HepG2 (cell line): Measurements from ENCODE around the gene OR11L1. TPM values are rescaled to one million over a fixed set of nuclear protein-coding genes. Genes with fewer than 3 reads are reported as not detected.

Experiments
- ATAC-seq: fragments of 200-7000 bp; cut with Tn5 transposase; 3 replicates; pipeline ENCODE4 v1.9.1; 2020; ENCODE audit warnings: mild to moderate bottlenecking, moderate library complexity
- BruUV-seq: library from RNA; stranded (reverse); fragments of 400-500 nt; replicated peaks from 2 replicates; lab custom pipeline; 2021; lab: Mats Ljungman, UMichigan
- CTCF ChIA-PET: fragments of 300-600 bp; formaldehyde crosslinking; extraction: SDS; loops from one replicate; lab custom pipeline; 2021; ENCODE audit warnings: low total read pairs, inconsistent platforms, low intra/inter-chr PET ratio; lab: Yijun Ruan, JAX
- POLR2A ChIA-PET: fragments of 350-600 bp; sonication (Branson Sonifier 250); formaldehyde crosslinking; loops from one replicate; lab custom pipeline; 2020; ENCODE audit warnings: antibody characterized with exemption, inconsistent platforms; lab: Yijun Ruan, JAX
- DNase-seq: peaks from one replicate; pipeline ENCODE4 v3.0.0-alpha.2; 2015; ENCODE audit warnings: low spot score
- FAIRE-seq: peaks from 3 replicates; lab custom pipeline; 2011; peaks lifted over from hg19 to GRCh38; lab: Jason Lieb, UNC
- H2AFZ ChIP-seq: one replicate; pipeline ENCODE4 v1.6.1; 2011; ENCODE audit warnings: low read length, inconsistent platforms
- H3K27ac ChIP-seq: fragments of 300-600 bp; 3 replicates; pipeline ENCODE4 v1.8.0; 2011; ENCODE audit warnings: mixed run types, mild to moderate bottlenecking, mixed read lengths, low read length, inconsistent platforms; ENCODE audit not compliant: insufficient read depth; ENCODE audit errors: extremely low read length
- H3K27me3 ChIP-seq, 2 experiments: fragments of 200-600 bp in 1 of 2; 2 replicates in 1 of 2; 3 replicates in 1 of 2; pipeline versions ENCODE4 v1.6.0 to v1.8.0; 2011; ENCODE audit warnings: low read length in 2 of 2, mild to moderate bottlenecking in 2 of 2, moderate library complexity in 2 of 2, inconsistent platforms in 1 of 2; ENCODE audit not compliant: insufficient read depth in 2 of 2, control insufficient read depth in 1 of 2
- H3K36me3 ChIP-seq, 2 experiments: fragments of 200-600 bp in 1 of 2; replicated peaks in 1 of 2; 2 replicates in 1 of 2; 3 replicates in 1 of 2; pipeline versions ENCODE4 v1.5.1 to v1.8.0; 2011; ENCODE audit warnings: low read length in 2 of 2, inconsistent platforms in 1 of 2; ENCODE audit not compliant: insufficient read depth in 2 of 2, control insufficient read depth in 1 of 2
- H3K4me1 ChIP-seq: 2 replicates; pipeline ENCODE4 v1.5.1; 2012; ENCODE audit warnings: low read length, inconsistent platforms; ENCODE audit not compliant: insufficient read depth
- H3K4me2 ChIP-seq: 2 replicates; pipeline ENCODE4 v1.6.0; 2011; ENCODE audit warnings: low read depth, low read length, inconsistent platforms
- H3K4me3 ChIP-seq, 3 experiments: fragments of 200-600 bp in 1 of 3; sonication (generic), shearing (Covaris generic) in 1 of 3; replicated peaks in 1 of 3; 2 replicates each; pipeline ENCODE4 v1.5.1; 2011 to 2016; ENCODE audit warnings: low read length in 3 of 3, inconsistent platforms in 2 of 3, low read depth in 2 of 3, mild to moderate bottlenecking in 2 of 3, control low read depth in 1 of 3, mixed read lengths in 1 of 3; ENCODE audit not compliant: insufficient read depth in 1 of 3
- H3K79me2 ChIP-seq: one replicate; pipeline ENCODE4 v1.6.1; 2011; ENCODE audit warnings: low read length, inconsistent platforms; ENCODE audit not compliant: insufficient read depth
- H3K9ac ChIP-seq: 2 replicates; pipeline ENCODE4 v1.6.0; 2011; ENCODE audit warnings: mild to moderate bottlenecking, low read depth, low read length, inconsistent platforms; ENCODE audit not compliant: insufficient read depth
- H3K9me3 ChIP-seq: 2 replicates; pipeline ENCODE4 v1.5.1; 2012; ENCODE audit warnings: mild to moderate bottlenecking, low read length
- H4K20me1 ChIP-seq: 2 replicates; pipeline ENCODE4 v1.6.0; 2011; ENCODE audit warnings: inconsistent platforms, mild to moderate bottlenecking, low read length, moderate library complexity; ENCODE audit not compliant: insufficient read depth
- ARHGAP35 ChIP-seq: sonication (generic); formaldehyde crosslinking; IDR thresholded peaks from 2 replicates; pipeline ENCODE4 v1.9.0; 2022; ENCODE audit warnings: mild to moderate bottlenecking, inconsistent platforms, moderate library complexity, missing genetic modification reagents, borderline replicate concordance
- DR1 ChIP-seq: sonication (generic); formaldehyde crosslinking; IDR thresholded peaks from 2 replicates; pipeline ENCODE4 v1.8.0; 2021; ENCODE audit warnings: mild to moderate bottlenecking, missing genetic modification reagents, inconsistent platforms
- E2F1 ChIP-seq: sonication (generic); formaldehyde crosslinking; IDR thresholded peaks from 2 replicates; pipeline ENCODE4 v1.5.0; 2020; ENCODE audit warnings: missing genetic modification reagents
- EZH2 ChIP-seq: conservative IDR thresholded peaks from 2 replicates; pipeline ENCODE4 v1.6.1; 2012; ENCODE audit warnings: mild to moderate bottlenecking, low read depth, low read length, moderate library complexity
- FLYWCH1 ChIP-seq: sonication (generic); formaldehyde crosslinking; IDR thresholded peaks from 2 replicates; pipeline ENCODE4 v1.8.1; 2023; ENCODE audit warnings: mild to moderate bottlenecking, missing genetic modification reagents
- GFI1 ChIP-seq: sonication (generic); formaldehyde crosslinking; IDR thresholded peaks from 2 replicates; pipeline ENCODE4 v1.5.0; 2020; ENCODE audit warnings: missing genetic modification reagents, mild to moderate bottlenecking, borderline replicate concordance
- HNRNPH1 ChIP-seq: fragments of 200-400 bp; formaldehyde crosslinking; optimal IDR thresholded peaks from 2 replicates; pipeline ENCODE3; 2017; ENCODE audit warnings: mild to moderate bottlenecking, low read depth, low read length
- MXI1 ChIP-seq: IDR thresholded peaks from 3 replicates; pipeline ENCODE4 v1.6.1; 2012; ENCODE audit warnings: low read depth, low read length, inconsistent platforms, borderline replicate concordance
- MYC ChIP-seq: sonication (generic); formaldehyde crosslinking; IDR thresholded peaks from 2 replicates; pipeline ENCODE4 v1.9.0; 2021; ENCODE audit warnings: missing genetic modification reagents, borderline replicate concordance
- NRL ChIP-seq: sonication (generic); formaldehyde crosslinking; IDR thresholded peaks from 2 replicates; pipeline ENCODE4 v1.5.0; 2020; ENCODE audit warnings: missing genetic modification reagents, mild to moderate bottlenecking, moderate library complexity, borderline replicate concordance
- PCBP1 ChIP-seq: fragments of 200-400 bp; formaldehyde crosslinking; IDR thresholded peaks from 2 replicates; pipeline ENCODE4 v1.6.1; 2017; ENCODE audit warnings: mild to moderate bottlenecking, low read depth, low read length, borderline replicate concordance
- POLR2G ChIP-seq: fragments of 200-400 bp; formaldehyde crosslinking; IDR thresholded peaks from 2 replicates; pipeline ENCODE4 v1.6.1; 2018; ENCODE audit warnings: mild to moderate bottlenecking, low read depth, low read length, moderate library complexity
- PRPF4 ChIP-seq: fragments of 200-400 bp; formaldehyde crosslinking; IDR thresholded peaks from 2 replicates; pipeline ENCODE4 v1.6.1; 2016; ENCODE audit warnings: low read length, low read depth; ENCODE audit not compliant: poor library complexity, severe bottlenecking
- SMYD3 ChIP-seq: sonication (generic); formaldehyde crosslinking; IDR thresholded peaks from 2 replicates; pipeline ENCODE4 v1.8.1; 2023; ENCODE audit warnings: mild to moderate bottlenecking, missing genetic modification reagents
- SRF ChIP-seq: IDR thresholded peaks from 2 replicates; pipeline ENCODE4 v1.6.1; 2011; ENCODE audit warnings: mild to moderate bottlenecking, low read depth, low read length, moderate library complexity
- TP53 ChIP-seq: sonication (generic); formaldehyde crosslinking; conservative IDR thresholded peaks from 2 replicates; pipeline ENCODE4 v1.4.0; 2020; ENCODE audit warnings: missing genetic modification reagents
- WIZ ChIP-seq: sonication (generic); formaldehyde crosslinking; IDR thresholded peaks from 2 replicates; pipeline ENCODE4 v1.5.1; 2020; ENCODE audit warnings: mild to moderate bottlenecking, missing genetic modification reagents
- YEATS4 ChIP-seq: sonication (generic); formaldehyde crosslinking; IDR thresholded peaks from 2 replicates; pipeline ENCODE4 v1.4.0; 2020; ENCODE audit warnings: missing genetic modification reagents, borderline replicate concordance
- ZBTB20 ChIP-seq: sonication (generic); formaldehyde crosslinking; IDR thresholded peaks from 2 replicates; pipeline ENCODE4 v1.8.1; 2023; ENCODE audit warnings: missing genetic modification reagents, low read depth, mild to moderate bottlenecking, borderline replicate concordance
- ZBTB34 ChIP-seq: sonication (generic); formaldehyde crosslinking; IDR thresholded peaks from 2 replicates; pipeline ENCODE4 v1.8.0; 2022; ENCODE audit warnings: mild to moderate bottlenecking, missing genetic modification reagents
- ZFP37 ChIP-seq: sonication (generic); formaldehyde crosslinking; IDR thresholded peaks from 2 replicates; pipeline ENCODE4 v1.4.0; 2020; ENCODE audit warnings: missing genetic modification reagents, borderline replicate concordance
- ZNF468 ChIP-seq: sonication (generic); formaldehyde crosslinking; IDR thresholded peaks from 2 replicates; pipeline ENCODE4 v1.8.0; 2022; ENCODE audit warnings: mild to moderate bottlenecking, moderate library complexity, missing genetic modification reagents
- ZNF792 ChIP-seq: IDR thresholded peaks from 2 replicates; pipeline ENCODE4 v1.6.1; 2016
- WGBS: methylation state at CpG from one replicate; pipeline ENCODE4 v1.1.6; 2017; ENCODE audit warnings: low lambda C conversion rate; 5-methylcytosine and 5-hydroxymethylcytosine counted together
- in situ Hi-C: cut with HindIII; loops from 2 replicates; pipeline ENCODE4 v1.10.0; 2017; ENCODE audit warnings: low pct_unique_long_range_greater_than_20kb; ENCODE audit not compliant: extremely low pct_ligation_motif_present
- intact Hi-C: fragments of 100-400 bp; cut with micrococcal nuclease; formaldehyde crosslinking; loops from one replicate; pipeline ENCODE4 v1.10.0; 2022; ENCODE audit not compliant: unreplicated experiment
- polyA plus RNA-seq, 8 experiments: library from polyadenylated mRNA; depleted of rRNA in 3 of 8; stranded (reverse) in 7 of 8; unstranded in 1 of 8; fragments of >200 nt; fragmentation: Illumina TruSeq in 4 of 8; extraction: Trizol in 4 of 8; gene quantifications; 2 replicates each; pipeline versions ENCODE4 v1.2.1 to v1.2.3, GENCODE V29; 2011 to 2016; ENCODE audit warnings: low read depth in 4 of 8, missing spikeins in 1 of 8, mixed read lengths in 1 of 8; ENCODE audit not compliant: insufficient read depth in 1 of 8
- total RNA-seq, 5 experiments: library from RNA; depleted of rRNA; stranded (reverse); fragments of >200 nt; fragmentation: Illumina TruSeq; extraction: Trizol; gene quantifications; 2 replicates each; pipeline ENCODE4 v1.2.3, GENCODE V29; 2016; ENCODE audit warnings: low read depth in 1 of 5

Gene OR11L1
- total and polyA plus RNA-seq, 2 of the 13 experiments (the other 11 are each of a cell fraction or from before 2014, with no cell fraction given) = not detected

- TF ChIP-seq YEATS4 (CRISPR knock-in tag) = no peak
- no peak for TF ChIP-seq MXI1
- TF ChIP-seq PRPF4 = no peak
- TF ChIP-seq GFI1 (CRISPR knock-in tag) = no peak
- TF ChIP-seq ZBTB34 (CRISPR knock-in tag) = no peak
- no peak for TF ChIP-seq MYC
- no peak for TF ChIP-seq WIZ (CRISPR knock-in tag)
Observed at GRCh38 chr1:247824023-247824422, 17.7 kb downstream of the OR11L1 start, which contains the start of gene OR14A16 (continued).

- DNase-seq = no peak
- intact Hi-C loops (no loop called here), in situ Hi-C loops (no loop called here)
- Histone ChIP-seq H3K4me1 (no peaks in the 10 kb centered on the region), H3K27ac (no peak overlapping the region), H3K4me2 (no peak overlapping the region), H3K27me3 (no peaks in the 10 kb centered on the region), H3K79me2 (no peaks in the 10 kb centered on the region), H2AFZ (no peak overlapping the region), H3K36me3 (no peaks in the 10 kb centered on the region), H3K9ac (no peak overlapping the region), H3K4me3 (no peak overlapping the region), H4K20me1 (no peaks in the 10 kb centered on the region), H3K9me3 (peaks cover 19% of the 10 kb centered on the region)
- POLR2A ChIA-PET = no interaction called here
- CTCF ChIA-PET = no interaction called here
- no peak for ATAC-seq
- TF ChIP-seq WIZ (CRISPR knock-in tag) (no peak), EZH2 (no peak), FLYWCH1 (CRISPR knock-in tag) (no peak), PCBP1 (no peak), E2F1 (no peak), ZNF792 (CRISPR knock-in tag) (no peak), SRF (no peak), ZNF468 (CRISPR knock-in tag) (no peak), SMYD3 (no peak), ZBTB20 (CRISPR knock-in tag) (no peak), DR1 (CRISPR knock-in tag) (no peak), ARHGAP35 (no peak), POLR2G (no peak), MYC (no peak), ZFP37 (CRISPR knock-in tag) (no peak), HNRNPH1 (no peak), NRL (CRISPR knock-in tag) (no peak), TP53 (CRISPR knock-in tag) (no peak)
- 0% methylated on average over 2 of the region's 2 CpGs for WGBS
- no TSS peak for BruUV-seq
- FAIRE-seq = no peak
Observed at GRCh38 chr1:247822060-247822459, 19.6 kb downstream of the OR11L1 start.
